Thyroid gland (tissue), 4 donors: Measurements from ENCODE around the gene SERPINB6. TPM values are rescaled to one million over a fixed set of nuclear protein-coding genes. Genes with fewer than 3 reads are reported as not detected.
A peak's percentile ranks its signal among the peaks of the same experiment; 100 is the strongest.
"Not testable (repeated sequence)": the region's sequence is repeated elsewhere in the genome, so short reads cannot be mapped to it uniquely, and the experiment has no call there.

Experiments
- DNase-seq, 2 donors: peaks; one replicate each; pipeline ENCODE4 v3.0.0-alpha.2; 2019
- H3K27ac ChIP-seq, 3 donors: fragments of 200-600 bp; sonication (generic); 1 replicate in 2 of 3; 2 replicates in 1 of 3; pipeline ENCODE4 v1.5.1; 2016 to 2019; ENCODE audit warnings: mild to moderate bottlenecking in 1 of 3, moderate library complexity in 1 of 3
- H3K27me3 ChIP-seq: fragments of 200-600 bp; sonication (generic); one replicate; pipeline ENCODE4 v1.5.1; 2019
- H3K36me3 ChIP-seq, 2 donors: fragments of 200-600 bp; sonication (generic); one replicate each; pipeline ENCODE4 v1.5.1; 2016 to 2019
- H3K4me1 ChIP-seq, 2 donors: fragments of 200-600 bp; sonication (generic); one replicate each; pipeline ENCODE4 v1.5.1; 2017 to 2019
- H3K4me3 ChIP-seq, 3 donors: fragments of 200-600 bp; sonication (generic); replicated peaks in 1 of 3; 1 replicate in 2 of 3; 2 replicates in 1 of 3; pipeline ENCODE4 v1.5.1; 2016; ENCODE audit warnings: mild to moderate bottlenecking in 1 of 3
- H3K9me3 ChIP-seq: fragments of 200-600 bp; sonication (generic); one replicate; pipeline ENCODE4 v1.5.1; 2017
- CTCF ChIP-seq, 6 experiments: fragments of 200-600 bp in 3 of 6; fragments of 450-650 bp in 3 of 6; sonication (generic) in 3 of 6; IDR thresholded peaks; one replicate each; pipeline ENCODE4 v1.5.1; 2016 to 2019; ENCODE audit warnings: antibody characterized with exemption in 6 of 6, mild to moderate bottlenecking in 2 of 6, inconsistent platforms in 1 of 6, moderate library complexity in 1 of 6
- POLR2A ChIP-seq, 2 donors: fragments of 450-650 bp; IDR thresholded peaks; one replicate each; pipeline ENCODE4 v1.6.1; 2017; ENCODE audit warnings: antibody characterized with exemption in 2 of 2, mild to moderate bottlenecking in 2 of 2, moderate library complexity in 1 of 2
- WGBS, 2 donors: methylation state at CpG; one replicate each; pipeline ENCODE4 v1.1.5; 2017; 5-methylcytosine and 5-hydroxymethylcytosine counted together
- intact Hi-C: fragments of 100-400 bp; cut with DNase I; formaldehyde crosslinking; loops from one replicate; pipeline ENCODE4 v1.15.1; 2023
- total RNA-seq, 4 donors: library from RNA; depleted of rRNA; stranded (reverse); fragments of >200 nt; gene quantifications; one replicate each; pipeline ENCODE4 v1.2.3, GENCODE V29; 2016

SERPINB6 gene
- total RNA-seq, 4 donors from 2014 or later = 151 to 210 (median 171) TPM

DNA sequence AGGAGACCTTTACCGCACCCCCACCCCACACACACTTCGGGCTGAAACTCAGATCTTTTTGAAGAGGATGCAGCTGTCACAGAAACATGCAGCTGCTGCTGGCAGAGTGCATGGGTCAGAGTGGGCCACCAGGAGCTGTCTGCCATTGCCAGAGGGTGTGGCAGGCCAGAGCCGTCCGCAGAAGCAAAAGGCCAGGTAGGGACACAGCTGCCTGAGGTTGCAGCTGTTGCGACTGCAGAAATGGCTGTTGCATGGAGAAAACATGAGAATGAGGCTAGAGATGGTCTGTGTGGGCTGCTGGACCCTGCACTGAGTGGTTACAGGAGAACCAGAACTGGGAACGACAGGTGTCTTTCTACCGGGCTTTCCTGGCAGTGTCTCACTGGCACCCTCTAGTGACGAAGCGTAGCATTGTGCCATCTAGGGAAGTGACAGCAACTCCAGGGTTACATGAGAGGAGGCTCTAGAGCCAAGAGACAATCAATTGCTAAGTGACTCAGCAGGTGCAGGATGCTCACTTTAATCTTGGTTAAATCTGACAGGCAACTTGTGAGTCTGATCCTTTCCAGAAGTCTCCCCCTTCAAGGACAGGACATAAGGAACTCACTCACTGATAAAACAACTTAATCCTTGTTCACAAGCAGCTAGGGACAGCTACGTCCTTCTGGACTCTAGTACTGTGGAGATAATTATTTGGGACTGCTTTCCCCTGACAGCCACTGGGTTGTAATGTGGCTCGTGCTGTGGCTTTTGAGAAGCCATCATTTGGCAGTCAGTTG, 39.2 kb downstream of the SERPINB6 start:
- Histone ChIP-seq H3K9me3 (no peaks in the 10 kb centered on the region), H3K36me3 (no peaks in the 10 kb centered on the region), H3K4me1 (peaks cover 0 to 3% of the 10 kb centered on the region in 2 donors), H3K4me3 (no peak overlapping the region), H3K27ac (no peak overlapping the region), H3K27me3 (no peaks in the 10 kb centered on the region)
- 25 to 31% methylated on average over 10 to 11 of the region's 11 CpGs for WGBS, 2 donors
- no peak for TF ChIP-seq POLR2A (IDR thresholded peaks at IDR 0.05)
- TF ChIP-seq CTCF (IDR thresholded peaks at IDR 0.05) = peak; percentile 86 to 97 (median 92)
- peak; percentile 82 to 87 for DNase-seq
- intact Hi-C loops = loop anchor here (5.0 kb wide), 2 partner anchors 85 to 140 kb away; no protein-coding TSS in a partner anchor

- WGBS, 2 donors = 78 to 86% methylated on average over 8 of the region's 8 CpGs
- no peak for DNase-seq
- TF ChIP-seq POLR2A (IDR thresholded peaks at IDR 0.05) (no peak), CTCF (IDR thresholded peaks at IDR 0.05) (no peak)
- H3K27ac ChIP-seq = no peak overlapping the region
- no peak overlapping the region for H3K4me3 ChIP-seq
- intact Hi-C loops = loop anchor here (5.0 kb wide), 2 partner anchors 84 to 139 kb away; no protein-coding TSS in a partner anchor
- H3K36me3 ChIP-seq = no peaks in the 10 kb centered on the region
- no peaks in the 10 kb centered on the region for H3K27me3 ChIP-seq
- peaks cover 0 to 3% of the 10 kb centered on the region in 2 donors for H3K4me1 ChIP-seq
- H3K9me3 ChIP-seq = no peaks in the 10 kb centered on the region
These were observed 40.3 kb downstream of the SERPINB6 start for GRCh38 chr6:2931055-2931454.

- H3K9me3 ChIP-seq, H3K36me3 ChIP-seq, intact Hi-C loops, H3K4me1 ChIP-seq, H3K27ac ChIP-seq, H3K27me3 ChIP-seq, DNase-seq, H3K4me3 ChIP-seq: not testable (repeated sequence)
- 68 to 73% methylated on average over 13 of the region's 13 CpGs for WGBS, 2 donors
These were observed 43.4 kb downstream of the SERPINB6 start for GRCh38 chr6:2927931-2928330.

DNA sequence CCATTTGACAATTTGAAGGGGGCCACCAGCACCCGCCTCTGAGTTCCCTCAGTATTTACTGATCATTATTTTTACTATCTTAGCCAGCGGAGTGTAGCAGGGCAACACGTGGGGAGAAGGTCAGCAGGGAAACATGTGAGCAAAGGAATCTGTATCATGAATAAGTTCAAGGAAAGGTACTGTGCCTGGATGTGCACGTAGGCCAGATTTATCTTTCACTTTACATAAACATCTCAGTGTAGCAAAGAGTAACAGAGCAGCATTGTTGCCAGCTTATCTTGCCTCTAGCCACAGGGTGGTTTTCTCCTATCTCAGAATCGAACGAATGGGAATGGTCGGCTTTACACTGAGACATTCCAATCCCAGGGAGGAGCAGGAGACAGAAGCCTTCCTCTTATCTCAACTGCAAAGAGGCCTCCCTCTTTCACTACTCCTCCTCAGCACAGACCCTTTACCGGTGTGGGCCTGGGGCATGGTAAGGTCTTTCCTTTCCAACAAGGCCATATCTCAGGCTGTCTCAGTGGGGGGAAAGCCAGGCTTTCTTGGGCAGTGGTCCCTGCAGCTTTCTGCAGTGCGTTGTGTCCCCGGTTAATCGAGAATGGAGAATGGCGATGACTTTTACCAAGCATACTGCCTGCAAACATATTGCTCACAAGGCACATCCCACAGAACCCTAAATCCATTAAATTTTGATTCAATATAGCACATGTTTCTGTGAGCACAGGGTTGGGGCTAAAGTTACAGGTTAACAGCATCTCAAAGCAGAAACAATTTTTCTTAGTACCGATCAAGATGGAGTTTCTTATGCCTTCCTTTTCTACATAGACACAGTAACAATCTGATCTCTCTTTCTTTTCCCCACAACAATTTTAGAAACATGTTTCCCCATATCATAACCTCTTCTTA, 45.3 kb downstream of the SERPINB6 start:
- H3K36me3 ChIP-seq, H3K27ac ChIP-seq, H3K27me3 ChIP-seq, DNase-seq, H3K4me1 ChIP-seq, H3K9me3 ChIP-seq, H3K4me3 ChIP-seq, intact Hi-C loops: not testable (repeated sequence)
- 72 to 78% methylated on average over 13 of the region's 13 CpGs for WGBS, 2 donors

DNA sequence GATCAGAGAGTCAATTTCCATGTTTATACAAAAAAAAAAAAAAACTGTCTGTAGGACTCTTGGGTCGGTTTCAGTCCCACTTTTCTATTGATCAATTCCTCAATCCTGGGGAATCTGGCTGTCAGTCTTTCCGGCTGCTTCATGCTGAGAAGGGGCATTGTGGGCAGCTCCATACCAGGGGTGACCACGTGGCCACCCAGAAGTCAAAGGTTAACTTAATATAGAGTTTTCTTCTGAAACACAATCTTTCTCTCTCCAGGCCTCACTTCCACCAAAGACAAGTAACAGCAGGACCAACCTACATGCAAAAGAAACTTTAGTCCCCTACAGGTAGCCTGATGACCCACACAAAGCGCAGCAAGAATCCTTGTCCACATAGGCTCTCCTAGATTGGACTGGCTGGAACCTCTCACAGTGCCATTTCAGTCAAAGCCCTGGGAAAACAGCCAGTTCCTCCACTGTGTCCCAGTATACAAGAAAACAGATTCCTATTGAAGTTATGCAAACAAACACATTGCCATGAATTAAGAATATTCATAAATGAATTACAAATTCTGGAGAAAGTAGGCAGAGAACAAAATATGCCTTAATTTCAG, 49.7 kb downstream of the SERPINB6 start:
- Histone ChIP-seq H3K36me3 (no peaks in the 10 kb centered on the region), H3K27me3 (no peaks in the 10 kb centered on the region), H3K27ac (no peak overlapping the region), H3K4me3 (no peak overlapping the region), H3K9me3 (no peaks in the 10 kb centered on the region), H3K4me1 (no peaks in the 10 kb centered on the region)
- intact Hi-C loops = no loop called here
- no peak for DNase-seq
- WGBS, 2 donors = 83 to 87% methylated on average over 4 of the region's 4 CpGs
- TF ChIP-seq CTCF (IDR thresholded peaks at IDR 0.05) (no peak), POLR2A (IDR thresholded peaks at IDR 0.05) (no peak)
